Astrocyte (in vitro differentiated cells and primary cell): ENCODE data around the gene CD52.

Experiments
- CTCF ChIP-seq: IDR thresholded peaks from 2 replicates; pipeline ENCODE4 v1.5.1; 2011; ENCODE audit warnings: low read depth, mild to moderate bottlenecking, inconsistent platforms, low read length, moderate library complexity; ENCODE audit not compliant: insufficient read depth
- EZH2 ChIP-seq: IDR thresholded peaks from 2 replicates; pipeline ENCODE4 v1.6.1; 2012; ENCODE audit warnings: mild to moderate bottlenecking, low read length, inconsistent platforms; ENCODE audit not compliant: insufficient read depth

- TF ChIP-seq CTCF: no peak
- TF ChIP-seq EZH2: no peak
Observed at GRCh38 chr1:26368006-26368405, 50.2 kb downstream of the CD52 start.
